Measurements from ENCODE around the gene METTL23. TPM values are rescaled to one million over a fixed set of nuclear protein-coding genes. Genes with fewer than 3 reads are reported as not detected.
A peak's percentile ranks its signal among the peaks of the same experiment; 100 is the strongest.

The METTL23 gene
- polyA plus RNA-seq, 1 donor (not counting 4 experiments of a cell fraction or from before 2014, with no cell fraction given) = 48.3 TPM

GRCh38 chr17:76751416-76751993, 24.9 kb downstream of the METTL23 start:
- Histone ChIP-seq H3K9ac (ENCODE audit: control insufficient read depth, extremely low read depth, insufficient read depth, low read length) (no peak overlapping the region), H3K4me1 (ENCODE audit: control insufficient read depth, extremely low read depth, insufficient read depth, low read length) (peaks cover 22% of the 10 kb centered on the region), H3K4me2 (ENCODE audit: control insufficient read depth, extremely low read depth, insufficient read depth, low read depth, low read length) (no peak overlapping the region), H3K27ac (ENCODE audit: control insufficient read depth, insufficient read depth, low read length) (no peak overlapping the region), H3K4me3 (ENCODE audit: control insufficient read depth in 2 of 3, extremely low read depth in 1 of 3, insufficient read depth in 2 of 3, low read depth in 1 of 3, low read length in 3 of 3) (no peak overlapping the region), H3K79me2 (ENCODE audit: control insufficient read depth, insufficient read depth, low read length) (no peaks in the 10 kb centered on the region), H3K27me3 (ENCODE audit: control insufficient read depth, extremely low read depth, insufficient read depth, low read length) (no peaks in the 10 kb centered on the region), H3K36me3 (ENCODE audit: control insufficient read depth in 2 of 2, extremely low read depth in 1 of 2, insufficient read depth in 2 of 2, low read length in 2 of 2) (no peaks in the 10 kb centered on the region), H3K9me3 (ENCODE audit: control insufficient read depth, low read depth, low read length) (no peaks in the 10 kb centered on the region), H4K20me1 (ENCODE audit: control insufficient read depth, extremely low read depth, insufficient read depth, low read length) (no peaks in the 10 kb centered on the region), H2AFZ (ENCODE audit: control insufficient read depth, low read length) (no peak overlapping the region), H3K9me1 (ENCODE audit: control insufficient read depth, extremely low read depth, insufficient read depth, low read length) (no peaks in the 10 kb centered on the region)
- dilution Hi-C loops (cut with MboI; ENCODE audit: extremely low pct_ligation_motif_present, low sequenced_read_pairs) = no loop called here
- DNase-seq (ENCODE audit: low read depth, low spot score) = no peak
- no peak for TF ChIP-seq CTCF (optimal IDR thresholded peaks at IDR 0.05 in 1 of 3, IDR thresholded peaks at IDR 0.05 in 1 of 3, conservative IDR thresholded peaks at IDR 0.05 in 1 of 3; ENCODE audit: extremely low read depth in 1 of 3, insufficient read depth in 2 of 3, low read length in 3 of 3)
- no peak for TF ChIP-seq EZH2 (IDR thresholded peaks at IDR 0.05; ENCODE audit: low read length)
- FAIRE-seq = no peak

- no peaks in the 10 kb centered on the region for H3K9me3 ChIP-seq (ENCODE audit: control insufficient read depth, low read depth, low read length)
- no peaks in the 10 kb centered on the region for H3K27me3 ChIP-seq (ENCODE audit: control insufficient read depth, extremely low read depth, insufficient read depth, low read length)
- no peaks in the 10 kb centered on the region for H3K36me3 ChIP-seq (ENCODE audit: control insufficient read depth in 2 of 2, extremely low read depth in 1 of 2, insufficient read depth in 2 of 2, low read length in 2 of 2)
- H2AFZ ChIP-seq (ENCODE audit: control insufficient read depth, low read length) = no peak overlapping the region
- no peak overlapping the region for H3K9ac ChIP-seq (ENCODE audit: control insufficient read depth, extremely low read depth, insufficient read depth, low read length)
- no peaks in the 10 kb centered on the region for H3K79me2 ChIP-seq (ENCODE audit: control insufficient read depth, insufficient read depth, low read length)
- H4K20me1 ChIP-seq (ENCODE audit: control insufficient read depth, extremely low read depth, insufficient read depth, low read length) = no peaks in the 10 kb centered on the region
- peaks cover 22% of the 10 kb centered on the region for H3K4me1 ChIP-seq (ENCODE audit: control insufficient read depth, extremely low read depth, insufficient read depth, low read length)
- H3K27ac ChIP-seq (ENCODE audit: control insufficient read depth, insufficient read depth, low read length) = no peak overlapping the region
- no peaks in the 10 kb centered on the region for H3K9me1 ChIP-seq (ENCODE audit: control insufficient read depth, extremely low read depth, insufficient read depth, low read length)
- no peak for DNase-seq (ENCODE audit: low read depth, low spot score)
- FAIRE-seq = peak; percentile 39
- dilution Hi-C loops (cut with MboI; ENCODE audit: extremely low pct_ligation_motif_present, low sequenced_read_pairs) = no loop called here
- TF ChIP-seq CTCF (optimal IDR thresholded peaks at IDR 0.05 in 1 of 3, IDR thresholded peaks at IDR 0.05 in 1 of 3, conservative IDR thresholded peaks at IDR 0.05 in 1 of 3; ENCODE audit: extremely low read depth in 1 of 3, insufficient read depth in 2 of 3, low read length in 3 of 3) (no peak), EZH2 (IDR thresholded peaks at IDR 0.05; ENCODE audit: low read length) (no peak)
- H3K4me3 ChIP-seq (ENCODE audit: control insufficient read depth in 2 of 3, extremely low read depth in 1 of 3, insufficient read depth in 2 of 3, low read depth in 1 of 3, low read length in 3 of 3) = no peak overlapping the region
- H3K4me2 ChIP-seq (ENCODE audit: control insufficient read depth, extremely low read depth, insufficient read depth, low read depth, low read length) = no peak overlapping the region
These were observed 25.4 kb downstream of the METTL23 start for GRCh38 chr17:76752006-76752405.
